ENCODE results near the gene ULBP2.
"Not testable (repeated sequence)": the region's sequence is repeated elsewhere in the genome, so short reads cannot be mapped to it uniquely, and the experiment has no call there.

Gene ULBP2

GRCh38 chr6:149929422-149929821 lies 12.4 kb upstream of the ULBP2 start:
- DNase-seq, result no peak

- no peak for DNase-seq
Measured at GRCh38 chr6:149931501-149931900, 10.3 kb upstream of the ULBP2 start.

- DNase-seq, result no peak
Measured at GRCh38 chr6:149933036-149933435, 8.8 kb upstream of the ULBP2 start.

- no peak for DNase-seq
Measured at GRCh38 chr6:149933461-149933860, 8.4 kb upstream of the ULBP2 start.

GRCh38 chr6:149934249-149935156 lies 7.3 kb upstream of the ULBP2 start:
- peak; percentile 57 for DNase-seq

GRCh38 chr6:149935246-149935645 lies 6.6 kb upstream of the ULBP2 start:
- no peak for DNase-seq

GRCh38 chr6:149935668-149936067 lies 6.1 kb upstream of the ULBP2 start:
- no peak for DNase-seq

- no peak for DNase-seq
Measured at GRCh38 chr6:149936743-149937142, 5.1 kb upstream of the ULBP2 start.

- not testable (repeated sequence) for DNase-seq
Measured at GRCh38 chr6:149938013-149938570, 3.7 kb upstream of the ULBP2 start.

- peak; percentile 42 for DNase-seq
Measured at GRCh38 chr6:149938571-149939355, 3.1 kb upstream of the ULBP2 start.

GRCh38 chr6:149939356-149939648 lies 2.5 kb upstream of the ULBP2 start:
- no peak for DNase-seq

GRCh38 chr6:149939909-149940671 lies 1.7 kb upstream of the ULBP2 start:
- DNase-seq, result no peak

- no peak for DNase-seq
Measured at GRCh38 chr6:149940672-149940982, 1.2 kb upstream of the ULBP2 start.

- DNase-seq, result no peak
Measured at GRCh38 chr6:149942461-149942829, 631 bp downstream of the ULBP2 start.

- DNase-seq, result not testable (repeated sequence)
Measured at GRCh38 chr6:149943321-149943720, 1.5 kb downstream of the ULBP2 start.

- not testable (repeated sequence) for DNase-seq
Measured at GRCh38 chr6:149945276-149945675, 3.5 kb downstream of the ULBP2 start.

- DNase-seq, result not testable (repeated sequence)
Measured at GRCh38 chr6:149946631-149947030, 4.8 kb downstream of the ULBP2 start.

GRCh38 chr6:149947533-149947932 lies 5.7 kb downstream of the ULBP2 start:
- not testable (repeated sequence) for DNase-seq

GRCh38 chr6:149948011-149948410 lies 6.2 kb downstream of the ULBP2 start:
- DNase-seq, result no peak

GRCh38 chr6:149948616-149949015 lies 6.8 kb downstream of the ULBP2 start:
- no peak for DNase-seq

- DNase-seq, result no peak
Measured at GRCh38 chr6:149950423-149950822, 8.6 kb downstream of the ULBP2 start.

- no peak for DNase-seq
Measured at GRCh38 chr6:149951096-149951495, 9.3 kb downstream of the ULBP2 start.

- DNase-seq, result no peak
Measured at GRCh38 chr6:149951626-149952025, 9.8 kb downstream of the ULBP2 start.
